Measurements from ENCODE around the gene SLC37A4.

DNA sequence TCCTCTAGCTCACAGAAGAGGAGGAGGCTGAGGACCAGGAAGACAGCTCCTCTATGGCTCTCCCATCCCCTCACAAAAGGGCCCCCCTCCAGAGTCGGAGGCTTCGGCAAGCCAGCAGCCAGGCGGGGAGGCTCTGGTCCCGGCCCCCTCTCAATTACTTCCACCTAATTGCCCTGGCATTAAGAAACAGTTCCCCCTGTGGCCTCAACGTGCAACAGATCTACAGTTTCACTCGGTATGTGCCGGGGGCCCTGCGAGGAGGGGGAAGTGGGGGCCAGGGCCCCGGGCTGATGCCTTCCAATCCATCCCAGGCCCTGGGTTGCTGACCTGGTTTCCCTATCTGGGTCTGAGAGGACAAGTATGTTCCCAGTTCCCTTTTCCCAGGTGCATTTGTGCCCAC lies 51.2 kb downstream of the SLC37A4 start:
- TF ChIP-seq, protein P1, sequence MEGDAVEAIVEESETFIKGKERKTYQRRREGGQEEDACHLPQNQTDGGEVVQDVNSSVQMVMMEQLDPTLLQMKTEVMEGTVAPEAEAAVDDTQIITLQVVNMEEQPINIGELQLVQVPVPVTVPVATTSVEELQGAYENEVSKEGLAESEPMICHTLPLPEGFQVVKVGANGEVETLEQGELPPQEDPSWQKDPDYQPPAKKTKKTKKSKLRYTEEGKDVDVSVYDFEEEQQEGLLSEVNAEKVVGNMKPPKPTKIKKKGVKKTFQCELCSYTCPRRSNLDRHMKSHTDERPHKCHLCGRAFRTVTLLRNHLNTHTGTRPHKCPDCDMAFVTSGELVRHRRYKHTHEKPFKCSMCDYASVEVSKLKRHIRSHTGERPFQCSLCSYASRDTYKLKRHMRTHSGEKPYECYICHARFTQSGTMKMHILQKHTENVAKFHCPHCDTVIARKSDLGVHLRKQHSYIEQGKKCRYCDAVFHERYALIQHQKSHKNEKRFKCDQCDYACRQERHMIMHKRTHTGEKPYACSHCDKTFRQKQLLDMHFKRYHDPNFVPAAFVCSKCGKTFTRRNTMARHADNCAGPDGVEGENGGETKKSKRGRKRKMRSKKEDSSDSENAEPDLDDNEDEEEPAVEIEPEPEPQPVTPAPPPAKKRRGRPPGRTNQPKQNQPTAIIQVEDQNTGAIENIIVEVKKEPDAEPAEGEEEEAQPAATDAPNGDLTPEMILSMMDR (IDR thresholded peaks at IDR 0.05) = no peak
- TF ChIP-seq POLR2A (IDR thresholded peaks at IDR 0.05) = no peak

Data from Peyer's patch (tissue), 4 donors.